SK-N-MC (cell line): ENCODE measurements around the gene MPRIP.

Experiments used
- EZH2 ChIP-seq: fragments of 200-600 bp; sonication (generic); IDR thresholded peaks from one replicate; pipeline ENCODE4 v1.6.1; 2017; ENCODE audit warnings: antibody characterized with exemption
- POLR2AphosphoS5 ChIP-seq: IDR thresholded peaks from 2 replicates; pipeline ENCODE4 v1.6.1; 2012; ENCODE audit warnings: mild to moderate bottlenecking, low read depth, low read length, borderline replicate concordance

- TF ChIP-seq EZH2 = no peak
- TF ChIP-seq POLR2AphosphoS5 = no peak
Measured at GRCh38 chr17:17182598-17183136, 140.4 kb downstream of the MPRIP start.
